Endodermal cell (in vitro differentiated cells): Measurements from ENCODE around the gene RLBP1. TPM values are rescaled to one million over a fixed set of nuclear protein-coding genes. Genes with fewer than 3 reads are reported as not detected.

ENCODE experiments used
- DNase-seq: peaks from one replicate; pipeline ENCODE4 v3.0.0-alpha.2; 2017
- H3K27ac ChIP-seq: 2 replicates; pipeline ENCODE4 v1.5.1; 2013; ENCODE audit warnings: mild to moderate bottlenecking, low read depth, low read length, moderate library complexity
- H3K27me3 ChIP-seq: 2 replicates; pipeline ENCODE4 v1.6.1; 2013; ENCODE audit warnings: mild to moderate bottlenecking, low read length, moderate library complexity; ENCODE audit not compliant: insufficient read depth, control insufficient read depth, poor library complexity, severe bottlenecking
- H3K36me3 ChIP-seq: 2 replicates; pipeline ENCODE4 v1.7.0; 2013; ENCODE audit warnings: mild to moderate bottlenecking, low read length, moderate library complexity; ENCODE audit not compliant: control insufficient read depth, insufficient read depth
- H3K4me1 ChIP-seq: one replicate; pipeline ENCODE4 v1.7.0; 2013; ENCODE audit warnings: low read length; ENCODE audit not compliant: control insufficient read depth, insufficient read depth
- H3K4me3 ChIP-seq: 2 replicates; pipeline ENCODE4 v1.5.1; 2013; ENCODE audit warnings: mild to moderate bottlenecking, low read length, moderate library complexity
- H3K9ac ChIP-seq: 2 replicates; pipeline ENCODE4 v1.6.1; 2013; ENCODE audit warnings: mild to moderate bottlenecking, low read length, moderate library complexity; ENCODE audit not compliant: poor library complexity, severe bottlenecking; ENCODE audit errors: extremely low read depth
- H3K9me3 ChIP-seq: 2 replicates; pipeline ENCODE4 v1.6.1; 2013; ENCODE audit warnings: mild to moderate bottlenecking, low read length, moderate library complexity; ENCODE audit not compliant: control insufficient read depth
- H3K27ac Mint-ChIP-seq: 2 replicates; pipeline ENCODE4 v1.8.0; 2020; ENCODE audit warnings: mixed read lengths
- H3K27me3 Mint-ChIP-seq: 2 replicates; pipeline ENCODE4 v1.8.0; 2021; ENCODE audit warnings: mild to moderate bottlenecking, mixed read lengths; ENCODE audit not compliant: insufficient read depth
- H3K36me3 Mint-ChIP-seq: 2 replicates; pipeline ENCODE4 v1.8.0; 2020; ENCODE audit warnings: low read depth, mixed read lengths
- H3K4me1 Mint-ChIP-seq: 2 replicates; pipeline ENCODE4 v1.8.0; 2020; ENCODE audit warnings: mixed read lengths
- H3K4me3 Mint-ChIP-seq: 2 replicates; pipeline ENCODE4 v1.8.0; 2020; ENCODE audit warnings: mild to moderate bottlenecking, moderate library complexity, mixed read lengths
- H3K9me3 Mint-ChIP-seq: 2 replicates; pipeline ENCODE4 v1.8.0; 2020; ENCODE audit warnings: mild to moderate bottlenecking, mixed read lengths
- WGBS, 2 experiments: methylation state at CpG; one replicate each; pipeline versions ENCODE4 v1.1.5 to v1.1.7; 2013; ENCODE audit warnings: missing lambda C conversion rate in 2 of 2, mixed read lengths in 1 of 2; ENCODE audit not compliant: insufficient coverage in 1 of 2, insufficient read length in 1 of 2; 5-methylcytosine and 5-hydroxymethylcytosine counted together
- total RNA-seq, 2 donors: library from RNA; stranded (reverse); fragmentation: NEBNext Ultra II Directional in 1 of 2; extraction: Animal tissue kit (Norgen Biotek cat#: 25700) in 1 of 2; gene quantifications; 2 replicates in 1 of 2; 3 replicates in 1 of 2; pipeline ENCODE4 v1.2.1, GENCODE V29; 2021
- TF ChIP-seq, protein P1 (sequence below): fragments of 200-600 bp; sonication (generic); conservative IDR thresholded peaks from 2 replicates; pipeline ENCODE4 v1.5.0; 2021; ENCODE audit warnings: antibody characterized with exemption, mild to moderate bottlenecking

RLBP1 gene
- total RNA-seq, 2 donors from 2014 or later = not detected

- Mint-ChIP-seq H3K27ac (no peak overlapping the region), H3K9me3 (no peaks in the 10 kb centered on the region), H3K4me3 (no peak overlapping the region), H3K4me1 (peaks cover 45% of the 10 kb centered on the region), H3K27me3 (no peaks in the 10 kb centered on the region), H3K36me3 (peaks cover 16% of the 10 kb centered on the region)
- 66 to 84% methylated on average over 3 to 4 of the region's 4 CpGs for WGBS, 2 experiments
- H3K27ac ChIP-seq = no peak overlapping the region
- DNase-seq = no peak
- no peaks in the 10 kb centered on the region for H3K27me3 ChIP-seq
- H3K36me3 ChIP-seq = peaks cover 11% of the 10 kb centered on the region
- TF ChIP-seq, protein P1, sequence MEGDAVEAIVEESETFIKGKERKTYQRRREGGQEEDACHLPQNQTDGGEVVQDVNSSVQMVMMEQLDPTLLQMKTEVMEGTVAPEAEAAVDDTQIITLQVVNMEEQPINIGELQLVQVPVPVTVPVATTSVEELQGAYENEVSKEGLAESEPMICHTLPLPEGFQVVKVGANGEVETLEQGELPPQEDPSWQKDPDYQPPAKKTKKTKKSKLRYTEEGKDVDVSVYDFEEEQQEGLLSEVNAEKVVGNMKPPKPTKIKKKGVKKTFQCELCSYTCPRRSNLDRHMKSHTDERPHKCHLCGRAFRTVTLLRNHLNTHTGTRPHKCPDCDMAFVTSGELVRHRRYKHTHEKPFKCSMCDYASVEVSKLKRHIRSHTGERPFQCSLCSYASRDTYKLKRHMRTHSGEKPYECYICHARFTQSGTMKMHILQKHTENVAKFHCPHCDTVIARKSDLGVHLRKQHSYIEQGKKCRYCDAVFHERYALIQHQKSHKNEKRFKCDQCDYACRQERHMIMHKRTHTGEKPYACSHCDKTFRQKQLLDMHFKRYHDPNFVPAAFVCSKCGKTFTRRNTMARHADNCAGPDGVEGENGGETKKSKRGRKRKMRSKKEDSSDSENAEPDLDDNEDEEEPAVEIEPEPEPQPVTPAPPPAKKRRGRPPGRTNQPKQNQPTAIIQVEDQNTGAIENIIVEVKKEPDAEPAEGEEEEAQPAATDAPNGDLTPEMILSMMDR = no peak
- H3K9ac ChIP-seq = no peak overlapping the region
- no peaks in the 10 kb centered on the region for H3K9me3 ChIP-seq
- H3K4me1 ChIP-seq = peaks cover 25% of the 10 kb centered on the region
- H3K4me3 ChIP-seq = no peak overlapping the region
These were observed 26.8 kb downstream of the RLBP1 start for GRCh38 chr15:89194608-89195007.

- no peak overlapping the region for H3K27ac Mint-ChIP-seq
- TF ChIP-seq, protein P1 = no peak
- Histone ChIP-seq H3K27ac (no peak overlapping the region), H3K9ac (no peak overlapping the region), H3K9me3 (no peaks in the 10 kb centered on the region), H3K36me3 (peaks cover 11% of the 10 kb centered on the region), H3K27me3 (no peaks in the 10 kb centered on the region), H3K4me1 (peaks cover 9% of the 10 kb centered on the region), H3K4me3 (no peak overlapping the region)
- no peak for DNase-seq
- peaks cover 16% of the 10 kb centered on the region for H3K36me3 Mint-ChIP-seq
- WGBS, 2 experiments = 89 to 100% methylated on average over 2 to 3 of the region's 3 CpGs
- H3K4me1 Mint-ChIP-seq = peaks cover 27% of the 10 kb centered on the region
- no peaks in the 10 kb centered on the region for H3K27me3 Mint-ChIP-seq
- no peaks in the 10 kb centered on the region for H3K9me3 Mint-ChIP-seq
- H3K4me3 Mint-ChIP-seq = no peak overlapping the region
These were observed 28.6 kb downstream of the RLBP1 start for GRCh38 chr15:89192766-89193165.

- Histone ChIP-seq H3K9me3 (no peaks in the 10 kb centered on the region), H3K27me3 (no peaks in the 10 kb centered on the region), H3K4me3 (no peak overlapping the region), H3K9ac (no peak overlapping the region), H3K27ac (no peak overlapping the region), H3K4me1 (peaks cover 4% of the 10 kb centered on the region), H3K36me3 (peaks cover 11% of the 10 kb centered on the region)
- peaks cover 22% of the 10 kb centered on the region for H3K4me1 Mint-ChIP-seq
- no peak overlapping the region for H3K4me3 Mint-ChIP-seq
- WGBS, 2 experiments = 86 to 100% methylated on average over 1 to 2 of the region's 2 CpGs
- TF ChIP-seq, protein P1 = no peak
- no peaks in the 10 kb centered on the region for H3K27me3 Mint-ChIP-seq
- peaks cover 16% of the 10 kb centered on the region for H3K36me3 Mint-ChIP-seq
- DNase-seq = no peak
- no peak overlapping the region for H3K27ac Mint-ChIP-seq
- no peaks in the 10 kb centered on the region for H3K9me3 Mint-ChIP-seq
These were observed 29.2 kb downstream of the RLBP1 start for GRCh38 chr15:89192136-89192535.
